ENCODE results near the gene PLTP. TPM values are rescaled to one million over a fixed set of nuclear protein-coding genes. Genes with fewer than 3 reads are reported as not detected.
A peak's percentile ranks its signal among the peaks of the same experiment; 100 is the strongest.

Gene PLTP
- total RNA-seq (2014; rRNA removed; shearing (Covaris generic)) (141 and 160 TPM in 2 replicates), polyA plus RNA-seq (2016; fragmentation: Nextera tagmentation; extraction: Ambion mirVana) (107 and 108 TPM in 2 replicates)
- long read RNA-seq, transcript PLTP-203 (16 exons, 1,743 nt) = major isoform, 191 of 216 reads
- long read RNA-seq, transcript PLTP-201 (15 exons, 1,731 nt) = minor isoform, 5 of 216 reads
- long read RNA-seq, partial matches to known transcripts = 7 of 216 reads
- long read RNA-seq, other reads (novel, unspliced or antisense) = 6 of 216 reads

- Histone ChIP-seq H4K20me1 (replicated peaks; ENCODE audit: insufficient read depth) (peaks cover 9% of the 10 kb centered on the region), H3K4me1 (ENCODE audit: insufficient read depth) (peaks cover 7% of the 10 kb centered on the region; the same call in 1 of the 2 replicates), H3K4me3 (peak within 1 kb of the TSS; percentile 91), H3K27me3 (ENCODE audit: insufficient read depth) (no peaks in the 10 kb centered on the region), H3F3A (replicated peaks; ENCODE audit: low read depth) (peaks cover 8% of the 10 kb centered on the region; the same call in 1 of the 2 replicates), H2AFZ (peak within 1 kb of the TSS; percentile 97), H3K27ac (ENCODE audit: low read depth) (peak within 1 kb of the TSS; percentile 73), H3K4me2 (peak within 1 kb of the TSS; percentile 81), H3K79me2 (replicated peaks; ENCODE audit: insufficient read depth) (peaks cover 10% of the 10 kb centered on the region), H3K36me3 (ENCODE audit: insufficient read depth) (0 out of 2 replicates have a peak, but pooled peaks cover 5% of the 10 kb centered on the region), H3K9me2 (ENCODE audit: insufficient read depth) (no peaks in the 10 kb centered on the region)
- H3K4me3 Mint-ChIP-seq = peak within 1 kb of the TSS; percentile 87
- peaks cover 37% of the 10 kb centered on the region for H3K36me3 Mint-ChIP-seq (ENCODE audit: low read depth)
- peaks cover 11% of the 10 kb centered on the region; the same call in 2 of the 3 replicates for H3K4me1 Mint-ChIP-seq
- ATAC-seq (peak; percentile 56), DNase-seq (ENCODE audit: low spot score) (peak; percentile 83)
- no peaks in the 10 kb centered on the region; the same call in 2 of the 3 replicates for H3K9me3 Mint-ChIP-seq
- H3K27ac Mint-ChIP-seq = peak within 1 kb of the TSS; percentile 94
- no peak for TF ChIP-seq CREB1 (CRISPR knock-in tag; IDR thresholded peaks at IDR 0.05; ENCODE audit: low read depth)
- TF ChIP-seq POLR2AphosphoS5 (IDR thresholded peaks at IDR 0.05; ENCODE audit: low read depth) = peak; percentile 97
- H3K27me3 Mint-ChIP-seq (ENCODE audit: insufficient read depth, low read depth, poor library complexity) = peaks cover 13% of the 10 kb centered on the region
Observed at GRCh38 chr20:45911486-45912343, at the start of gene PLTP. Gene PLTP (minus strand): TSS chr20:45912155. CDS start chr20:45911452, 703 bp downstream.

- H3K4me2 ChIP-seq = no peak overlapping the region
- H3K9me2 ChIP-seq (ENCODE audit: insufficient read depth) = no peaks in the 10 kb centered on the region
- Mint-ChIP-seq H3K4me3 (no peak overlapping the region), H3K27me3 (ENCODE audit: insufficient read depth, low read depth, poor library complexity) (peaks cover 10% of the 10 kb centered on the region), H3K9me3 (no peaks in the 10 kb centered on the region), H3K36me3 (ENCODE audit: low read depth) (peaks cover 39% of the 10 kb centered on the region), H3K27ac (no peak overlapping the region), H3K4me1 (0 out of 3 replicates have a peak, but pooled peaks cover 2% of the 10 kb centered on the region)
- H3K27ac ChIP-seq (ENCODE audit: low read depth) = no peak overlapping the region
- DNase-seq (ENCODE audit: low spot score) = no peak
- H3K27me3 ChIP-seq (ENCODE audit: insufficient read depth) = no peaks in the 10 kb centered on the region
- no peaks in the 10 kb centered on the region for H4K20me1 ChIP-seq (replicated peaks; ENCODE audit: insufficient read depth)
- H3K36me3 ChIP-seq (ENCODE audit: insufficient read depth) = no peaks in the 10 kb centered on the region; the same call in 1 of the 2 replicates
- no peak overlapping the region for H2AFZ ChIP-seq
- H3F3A ChIP-seq (replicated peaks; ENCODE audit: low read depth) = no peaks in the 10 kb centered on the region
- no peak for ATAC-seq
- H3K79me2 ChIP-seq (replicated peaks; ENCODE audit: insufficient read depth) = no peaks in the 10 kb centered on the region
- no peak overlapping the region for H3K4me3 ChIP-seq
- no peaks in the 10 kb centered on the region for H3K4me1 ChIP-seq (ENCODE audit: insufficient read depth)
- TF ChIP-seq ZNF114 (CRISPR knock-in tag; IDR thresholded peaks at IDR 0.05) = no peak
- no peak for TF ChIP-seq STAT1 (IDR thresholded peaks at IDR 0.05; ENCODE audit: unreplicated experiment)
- TF ChIP-seq ZNF331 (CRISPR knock-in tag; IDR thresholded peaks at IDR 0.05; ENCODE audit: low read depth) = no peak
- TF ChIP-seq CREB1 (CRISPR knock-in tag; IDR thresholded peaks at IDR 0.05; ENCODE audit: low read depth) = no peak
- no peak for TF ChIP-seq NANOG (IDR thresholded peaks at IDR 0.05; ENCODE audit: borderline replicate concordance)
- no peak for TF ChIP-seq ETS1 (IDR thresholded peaks at IDR 0.05)
- TF ChIP-seq REST (IDR thresholded peaks at IDR 0.05; ENCODE audit: unreplicated experiment) = no peak
- no peak for TF ChIP-seq POLR2AphosphoS5 (IDR thresholded peaks at IDR 0.05; ENCODE audit: low read depth)
- TF ChIP-seq CTCF (conservative IDR thresholded peaks at IDR 0.05; ENCODE audit: low read depth in 2 of 2) = no peak
- no peak for TF ChIP-seq EZH2 (IDR thresholded peaks at IDR 0.05; ENCODE audit: low read depth, unreplicated experiment)
Observed at GRCh38 chr20:45959956-45960630, 48.1 kb upstream of the PLTP start.
